ENCODE results near the gene TACC2.

DNA sequence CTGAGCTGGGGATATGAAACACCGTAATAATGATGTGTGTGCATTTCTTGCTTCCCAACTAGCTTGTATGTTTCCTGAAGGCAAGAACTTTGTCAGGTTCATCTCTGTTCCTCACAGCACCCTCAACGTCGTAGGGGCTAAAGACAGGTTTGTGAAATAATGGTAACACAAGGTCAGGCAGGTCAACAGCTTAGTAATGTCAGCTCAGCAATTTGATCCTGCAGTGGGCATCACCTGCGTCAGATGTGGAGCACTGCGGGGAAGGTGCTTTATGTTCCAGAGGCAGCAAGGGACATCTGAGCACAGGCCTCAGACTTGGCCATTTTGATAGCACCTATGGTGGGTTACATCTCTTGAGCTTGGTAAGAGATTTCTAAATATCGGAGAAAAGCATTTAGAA is 230.4 kb downstream of the TACC2 start:
- TF ChIP-seq, protein P1, sequence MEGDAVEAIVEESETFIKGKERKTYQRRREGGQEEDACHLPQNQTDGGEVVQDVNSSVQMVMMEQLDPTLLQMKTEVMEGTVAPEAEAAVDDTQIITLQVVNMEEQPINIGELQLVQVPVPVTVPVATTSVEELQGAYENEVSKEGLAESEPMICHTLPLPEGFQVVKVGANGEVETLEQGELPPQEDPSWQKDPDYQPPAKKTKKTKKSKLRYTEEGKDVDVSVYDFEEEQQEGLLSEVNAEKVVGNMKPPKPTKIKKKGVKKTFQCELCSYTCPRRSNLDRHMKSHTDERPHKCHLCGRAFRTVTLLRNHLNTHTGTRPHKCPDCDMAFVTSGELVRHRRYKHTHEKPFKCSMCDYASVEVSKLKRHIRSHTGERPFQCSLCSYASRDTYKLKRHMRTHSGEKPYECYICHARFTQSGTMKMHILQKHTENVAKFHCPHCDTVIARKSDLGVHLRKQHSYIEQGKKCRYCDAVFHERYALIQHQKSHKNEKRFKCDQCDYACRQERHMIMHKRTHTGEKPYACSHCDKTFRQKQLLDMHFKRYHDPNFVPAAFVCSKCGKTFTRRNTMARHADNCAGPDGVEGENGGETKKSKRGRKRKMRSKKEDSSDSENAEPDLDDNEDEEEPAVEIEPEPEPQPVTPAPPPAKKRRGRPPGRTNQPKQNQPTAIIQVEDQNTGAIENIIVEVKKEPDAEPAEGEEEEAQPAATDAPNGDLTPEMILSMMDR (IDR thresholded peaks at IDR 0.05) = no peak
- no peak for TF ChIP-seq EZH2 (IDR thresholded peaks at IDR 0.05)
